Activated B cell treated with CpG ODN at 0.5 μM for 24 hours (primary cell): ENCODE results near the gene LPAR1. TPM values are rescaled to one million over a fixed set of nuclear protein-coding genes. Genes with fewer than 3 reads are reported as not detected.

ENCODE experiments used
- ATAC-seq: fragments of 200-7000 bp; cut with Tn5 transposase; one replicate; pipeline ENCODE4 v1.10.0; 2021; ENCODE audit warnings: low read depth, mild to moderate bottlenecking, moderate library complexity
- CTCF ChIA-PET: fragments of 350-600 bp; sonication (Branson Sonifier 250); formaldehyde crosslinking; loops from one replicate; lab custom pipeline; 2021; ENCODE audit warnings: antibody characterized with exemption; lab: Charles Lee
- POLR2A ChIA-PET: fragments of 350-600 bp; sonication (Branson Sonifier 250); formaldehyde crosslinking; loops from one replicate; lab custom pipeline; 2021; ENCODE audit warnings: antibody characterized with exemption; lab: Charles Lee
- DNase-seq: peaks from one replicate; pipeline ENCODE4 v3.0.0; 2022
- H3K27ac Mint-ChIP-seq: one replicate; pipeline ENCODE4 v1.8.0; 2020; ENCODE audit warnings: mixed read lengths
- H3K27me3 Mint-ChIP-seq: one replicate; pipeline ENCODE4 v1.8.0; 2021; ENCODE audit warnings: mixed read lengths
- H3K36me3 Mint-ChIP-seq: one replicate; pipeline ENCODE4 v1.8.0; 2021; ENCODE audit warnings: low read depth, mixed read lengths
- H3K4me1 Mint-ChIP-seq: one replicate; pipeline ENCODE4 v1.8.0; 2021; ENCODE audit warnings: mixed read lengths
- H3K4me3 Mint-ChIP-seq: one replicate; pipeline ENCODE4 v1.8.0; 2020; ENCODE audit warnings: mild to moderate bottlenecking, mixed read lengths
- H3K9me3 Mint-ChIP-seq: one replicate; pipeline ENCODE4 v1.8.0; 2020; ENCODE audit warnings: mixed read lengths
- intact Hi-C: fragments of 100-400 bp; cut with micrococcal nuclease; formaldehyde crosslinking; loops from one replicate; pipeline ENCODE4 v1.15.1; 2024
- total RNA-seq: library from RNA; stranded (reverse); gene quantifications from 2 replicates; pipeline ENCODE4 v1.2.3, GENCODE V29; 2022
- TF ChIP-seq, protein P1 (sequence below): fragments of 200-600 bp; IDR thresholded peaks from one replicate; pipeline ENCODE4 v1.8.0; 2022; ENCODE audit warnings: antibody characterized with exemption, mild to moderate bottlenecking

The LPAR1 gene
- total RNA-seq, 1 donor from 2014 or later = not detected

DNA sequence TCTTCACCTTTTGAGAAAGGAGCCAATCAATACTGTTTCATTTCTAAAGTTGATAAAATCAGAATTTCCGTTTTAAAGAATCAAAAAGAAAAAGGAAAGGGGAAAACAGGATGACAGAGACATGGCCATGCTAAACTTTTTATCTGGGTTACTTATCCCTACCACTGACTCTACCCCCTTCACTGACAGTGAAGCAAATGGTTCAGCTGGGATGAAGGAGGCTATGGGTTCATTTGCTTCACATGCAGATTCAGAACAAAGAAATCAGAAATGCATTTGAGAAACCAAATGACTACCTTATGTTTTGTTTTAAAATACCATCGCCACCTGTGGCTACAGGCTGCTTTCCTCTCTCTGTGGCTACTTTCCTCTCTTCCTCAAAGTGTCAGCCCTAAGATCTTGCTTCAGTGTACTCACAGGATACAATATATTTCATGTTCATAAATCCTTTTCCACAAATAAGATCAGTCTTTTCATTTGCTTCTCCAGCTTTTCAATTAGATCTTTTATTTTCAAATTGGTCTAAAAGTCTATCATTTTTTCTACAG lies 53.3 kb downstream of the LPAR1 start:
- TF ChIP-seq, protein P1, sequence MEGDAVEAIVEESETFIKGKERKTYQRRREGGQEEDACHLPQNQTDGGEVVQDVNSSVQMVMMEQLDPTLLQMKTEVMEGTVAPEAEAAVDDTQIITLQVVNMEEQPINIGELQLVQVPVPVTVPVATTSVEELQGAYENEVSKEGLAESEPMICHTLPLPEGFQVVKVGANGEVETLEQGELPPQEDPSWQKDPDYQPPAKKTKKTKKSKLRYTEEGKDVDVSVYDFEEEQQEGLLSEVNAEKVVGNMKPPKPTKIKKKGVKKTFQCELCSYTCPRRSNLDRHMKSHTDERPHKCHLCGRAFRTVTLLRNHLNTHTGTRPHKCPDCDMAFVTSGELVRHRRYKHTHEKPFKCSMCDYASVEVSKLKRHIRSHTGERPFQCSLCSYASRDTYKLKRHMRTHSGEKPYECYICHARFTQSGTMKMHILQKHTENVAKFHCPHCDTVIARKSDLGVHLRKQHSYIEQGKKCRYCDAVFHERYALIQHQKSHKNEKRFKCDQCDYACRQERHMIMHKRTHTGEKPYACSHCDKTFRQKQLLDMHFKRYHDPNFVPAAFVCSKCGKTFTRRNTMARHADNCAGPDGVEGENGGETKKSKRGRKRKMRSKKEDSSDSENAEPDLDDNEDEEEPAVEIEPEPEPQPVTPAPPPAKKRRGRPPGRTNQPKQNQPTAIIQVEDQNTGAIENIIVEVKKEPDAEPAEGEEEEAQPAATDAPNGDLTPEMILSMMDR = no peak
- H3K4me1 Mint-ChIP-seq = peaks cover 2% of the 10 kb centered on the region
- no peak overlapping the region for H3K4me3 Mint-ChIP-seq
- ChIA-PET CTCF (no interaction called here), POLR2A (no interaction called here)
- no peak for ATAC-seq
- no peak for DNase-seq
- H3K27ac Mint-ChIP-seq = no peak overlapping the region
- peaks cover 4% of the 10 kb centered on the region for H3K9me3 Mint-ChIP-seq
- H3K27me3 Mint-ChIP-seq = no peaks in the 10 kb centered on the region
- H3K36me3 Mint-ChIP-seq = no peaks in the 10 kb centered on the region
- intact Hi-C loops = no loop called here

DNA sequence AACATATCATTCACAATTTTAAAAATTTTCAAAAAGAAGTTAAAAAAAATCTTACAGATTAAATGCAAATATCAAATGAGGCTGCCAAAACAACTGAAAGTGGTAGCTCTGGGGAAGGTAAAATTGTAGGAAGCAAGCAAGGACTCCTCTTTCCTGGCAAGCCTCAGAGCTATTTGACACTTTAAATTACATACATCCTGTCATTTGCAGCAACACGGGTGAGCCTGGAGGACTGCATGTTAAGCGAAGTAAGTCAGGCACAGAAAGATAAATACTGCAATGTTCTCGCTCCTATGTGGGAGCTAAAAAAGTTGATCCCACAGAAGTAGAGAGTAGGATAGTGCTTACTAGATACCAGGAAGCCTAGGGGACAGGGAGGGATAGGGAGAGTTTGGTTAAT lies 58.0 kb downstream of the LPAR1 start:
- TF ChIP-seq, protein P1 = no peak
- H3K36me3 Mint-ChIP-seq = no peaks in the 10 kb centered on the region
- H3K4me3 Mint-ChIP-seq = no peak overlapping the region
- H3K4me1 Mint-ChIP-seq = no peaks in the 10 kb centered on the region
- no peaks in the 10 kb centered on the region for H3K27me3 Mint-ChIP-seq
- intact Hi-C loops = no loop called here
- H3K9me3 Mint-ChIP-seq = peaks cover 2% of the 10 kb centered on the region
- ChIA-PET POLR2A (no interaction called here), CTCF (no interaction called here)
- H3K27ac Mint-ChIP-seq = no peak overlapping the region
- DNase-seq (no peak), ATAC-seq (no peak)

DNA sequence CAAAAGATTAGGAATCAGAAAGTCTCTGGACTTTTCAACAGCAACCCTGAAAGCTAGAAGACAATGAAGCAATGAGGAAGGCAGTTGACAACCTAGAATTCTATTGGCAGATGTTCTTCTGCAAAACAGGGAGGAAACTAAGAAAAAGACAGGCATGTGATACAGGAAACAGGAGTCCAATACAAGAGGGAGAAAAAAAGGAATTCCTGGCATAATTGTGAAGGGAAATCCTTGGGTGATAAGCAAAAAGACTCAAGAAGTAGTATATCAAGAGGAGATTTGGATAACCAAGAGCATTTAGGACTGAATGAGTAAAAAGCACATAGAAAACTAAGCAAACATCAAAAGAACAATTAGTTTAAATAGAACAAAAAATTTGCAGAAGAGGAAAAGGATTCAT lies 58.6 kb downstream of the LPAR1 start:
- Mint-ChIP-seq H3K27ac (no peak overlapping the region), H3K9me3 (peaks cover 2% of the 10 kb centered on the region), H3K4me1 (no peaks in the 10 kb centered on the region), H3K4me3 (no peak overlapping the region), H3K27me3 (no peaks in the 10 kb centered on the region), H3K36me3 (no peaks in the 10 kb centered on the region)
- CTCF ChIA-PET = no interaction called here
- DNase-seq (no peak), ATAC-seq (no peak)
- intact Hi-C loops = no loop called here
- TF ChIP-seq, protein P1 = no peak
- POLR2A ChIA-PET = no interaction called here

DNA sequence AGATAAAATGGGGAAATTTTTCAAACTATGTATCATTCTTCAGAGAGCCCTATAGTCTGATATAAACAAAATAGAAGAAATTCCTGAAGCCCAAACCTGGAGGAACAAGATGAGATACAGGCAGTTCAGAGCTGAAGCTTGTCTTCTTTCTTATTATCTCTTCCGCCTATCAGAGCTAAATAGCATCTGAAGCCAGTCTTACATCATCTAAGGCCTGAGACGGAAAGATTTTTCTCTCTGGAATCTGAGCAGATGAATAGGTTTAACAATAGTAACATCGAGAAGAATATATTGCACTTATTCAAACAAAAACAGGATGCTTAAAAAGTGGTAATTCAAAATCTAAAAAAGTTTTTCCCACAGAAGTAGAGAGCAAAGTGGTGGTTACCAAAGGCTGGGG lies 59.8 kb downstream of the LPAR1 start:
- Mint-ChIP-seq H3K4me3 (no peak overlapping the region), H3K27ac (no peak overlapping the region), H3K9me3 (peaks cover 2% of the 10 kb centered on the region), H3K36me3 (no peaks in the 10 kb centered on the region), H3K27me3 (no peaks in the 10 kb centered on the region), H3K4me1 (no peaks in the 10 kb centered on the region)
- TF ChIP-seq, protein P1 = no peak
- ChIA-PET CTCF (no interaction called here), POLR2A (no interaction called here)
- DNase-seq (no peak), ATAC-seq (no peak)
- intact Hi-C loops = no loop called here

DNA sequence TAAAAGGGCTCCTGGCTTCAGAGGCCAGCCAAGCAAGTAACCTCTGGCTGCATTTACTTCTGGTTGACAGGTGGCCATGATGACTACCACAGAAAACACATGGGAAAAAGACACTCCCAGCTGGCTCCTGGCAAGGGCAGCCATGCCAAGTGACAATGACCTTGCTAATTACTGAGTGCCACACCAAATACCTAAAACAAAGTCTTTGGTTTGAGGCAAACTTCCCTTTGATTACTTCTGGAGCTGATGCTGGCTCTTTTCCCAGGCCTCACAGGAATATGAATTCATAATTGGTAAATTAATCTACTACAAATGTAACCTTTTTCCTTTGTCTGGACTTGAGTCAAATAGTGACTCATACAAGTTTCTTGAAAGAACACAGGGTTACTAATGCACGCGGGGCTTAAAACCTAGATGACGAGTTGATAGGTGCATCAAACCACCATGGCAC lies 61.0 kb downstream of the LPAR1 start:
- Mint-ChIP-seq H3K4me3 (no peak overlapping the region), H3K4me1 (no peaks in the 10 kb centered on the region), H3K27me3 (no peaks in the 10 kb centered on the region), H3K9me3 (peaks cover 2% of the 10 kb centered on the region), H3K36me3 (no peaks in the 10 kb centered on the region), H3K27ac (no peak overlapping the region)
- no peak for DNase-seq
- POLR2A ChIA-PET = no interaction called here
- TF ChIP-seq, protein P1 = no peak
- CTCF ChIA-PET = no interaction called here
- intact Hi-C loops = no loop called here
- no peak for ATAC-seq
